ENCODE data around the gene EML1.

Gene EML1

DNA sequence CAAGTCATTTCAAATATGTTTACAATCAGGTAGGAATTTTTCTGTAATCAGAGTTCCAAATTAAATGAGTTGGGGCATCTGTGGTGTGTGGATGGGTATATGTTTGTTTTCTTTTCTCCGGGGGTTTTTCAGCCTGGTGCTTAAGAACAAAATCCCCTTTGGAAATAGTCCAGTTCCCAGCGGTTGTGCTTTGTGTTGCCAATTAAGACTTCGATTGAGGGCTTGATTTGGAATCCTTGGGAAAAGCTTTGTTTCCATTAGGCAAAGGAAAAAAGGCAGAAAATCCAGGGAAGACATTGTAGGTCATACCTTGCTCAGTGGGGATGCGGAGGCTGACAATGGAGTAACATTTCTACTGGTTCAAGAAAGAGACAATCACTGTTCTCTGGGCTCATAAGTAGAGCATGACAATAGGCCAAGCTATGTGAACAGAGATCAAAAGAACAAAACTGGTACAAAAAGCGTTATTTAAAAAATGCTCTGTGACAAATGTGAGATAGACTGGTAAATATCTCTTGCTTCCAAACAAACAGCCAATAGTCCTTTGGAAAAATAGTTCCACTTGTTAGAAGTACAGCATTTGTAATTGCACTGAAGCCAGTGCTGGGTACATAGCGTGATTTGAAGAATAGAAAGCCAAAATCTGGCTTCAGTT is 79.7 kb downstream of the EML1 start:
- in situ Hi-C loops (cut with MboI; ENCODE audit: low sequenced_read_pairs, unreplicated experiment), result no loop called here
- TF ChIP-seq, protein P1, sequence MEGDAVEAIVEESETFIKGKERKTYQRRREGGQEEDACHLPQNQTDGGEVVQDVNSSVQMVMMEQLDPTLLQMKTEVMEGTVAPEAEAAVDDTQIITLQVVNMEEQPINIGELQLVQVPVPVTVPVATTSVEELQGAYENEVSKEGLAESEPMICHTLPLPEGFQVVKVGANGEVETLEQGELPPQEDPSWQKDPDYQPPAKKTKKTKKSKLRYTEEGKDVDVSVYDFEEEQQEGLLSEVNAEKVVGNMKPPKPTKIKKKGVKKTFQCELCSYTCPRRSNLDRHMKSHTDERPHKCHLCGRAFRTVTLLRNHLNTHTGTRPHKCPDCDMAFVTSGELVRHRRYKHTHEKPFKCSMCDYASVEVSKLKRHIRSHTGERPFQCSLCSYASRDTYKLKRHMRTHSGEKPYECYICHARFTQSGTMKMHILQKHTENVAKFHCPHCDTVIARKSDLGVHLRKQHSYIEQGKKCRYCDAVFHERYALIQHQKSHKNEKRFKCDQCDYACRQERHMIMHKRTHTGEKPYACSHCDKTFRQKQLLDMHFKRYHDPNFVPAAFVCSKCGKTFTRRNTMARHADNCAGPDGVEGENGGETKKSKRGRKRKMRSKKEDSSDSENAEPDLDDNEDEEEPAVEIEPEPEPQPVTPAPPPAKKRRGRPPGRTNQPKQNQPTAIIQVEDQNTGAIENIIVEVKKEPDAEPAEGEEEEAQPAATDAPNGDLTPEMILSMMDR (IDR thresholded peaks at IDR 0.05; ENCODE audit: borderline replicate concordance, control extremely low read depth, extremely low read depth, insufficient read depth, missing control alignments), result no peak
- DNase-seq (ENCODE audit: low spot score), result no peak

DNA sequence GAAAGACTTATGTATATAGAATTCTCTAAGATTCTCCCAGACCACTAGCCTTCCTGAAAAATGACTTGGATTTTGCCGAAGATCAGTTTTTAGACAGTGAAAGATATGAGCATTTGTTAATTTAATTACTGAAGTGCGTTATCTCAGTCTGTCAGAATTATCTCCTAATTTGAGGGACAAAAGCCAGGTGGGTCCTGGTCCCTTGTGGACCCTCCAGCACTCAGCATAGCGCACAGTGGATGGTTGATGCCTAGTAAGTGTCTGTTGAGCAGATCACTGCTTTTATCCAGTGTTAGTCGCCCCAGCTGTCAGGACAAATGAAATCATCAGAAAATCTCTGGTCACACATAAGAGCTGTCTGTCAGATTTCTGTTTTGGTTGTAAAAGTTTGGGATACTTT is 80.4 kb downstream of the EML1 start:
- TF ChIP-seq, protein P1 (IDR thresholded peaks at IDR 0.05; ENCODE audit: borderline replicate concordance, control extremely low read depth, extremely low read depth, insufficient read depth, missing control alignments), result no peak
- in situ Hi-C loops (cut with MboI; ENCODE audit: low sequenced_read_pairs, unreplicated experiment), result no loop called here
- DNase-seq (ENCODE audit: low spot score), result no peak

GRCh38 chr14:99874306-99874705 is 81.1 kb downstream of the EML1 start:
- no peak for DNase-seq (ENCODE audit: low spot score)
- in situ Hi-C loops (cut with MboI; ENCODE audit: low sequenced_read_pairs, unreplicated experiment), result no loop called here
- TF ChIP-seq, protein P1 (IDR thresholded peaks at IDR 0.05; ENCODE audit: borderline replicate concordance, control extremely low read depth, extremely low read depth, insufficient read depth, missing control alignments), result no peak

DNA sequence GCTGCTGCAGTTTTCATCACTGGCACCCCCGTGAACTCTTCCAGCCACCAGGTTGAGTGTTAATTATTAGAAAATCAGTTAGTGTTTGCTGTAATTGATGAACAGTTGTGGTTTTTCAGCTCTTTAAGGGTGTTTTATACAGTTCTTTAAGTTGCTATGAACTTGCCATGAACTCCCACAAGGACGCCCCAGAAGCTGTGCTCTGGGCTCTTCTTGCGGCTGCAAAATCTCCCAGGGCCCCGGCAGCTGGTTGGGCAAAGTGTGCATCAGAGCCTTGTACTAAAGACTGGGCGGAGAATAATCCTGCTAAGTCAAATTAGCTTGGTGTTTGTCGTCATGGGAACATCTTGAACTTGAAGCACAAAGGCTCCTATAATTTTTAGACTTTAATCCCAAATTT is 82.2 kb downstream of the EML1 start:
- in situ Hi-C loops (cut with MboI; ENCODE audit: low sequenced_read_pairs, unreplicated experiment), result no loop called here

DNA sequence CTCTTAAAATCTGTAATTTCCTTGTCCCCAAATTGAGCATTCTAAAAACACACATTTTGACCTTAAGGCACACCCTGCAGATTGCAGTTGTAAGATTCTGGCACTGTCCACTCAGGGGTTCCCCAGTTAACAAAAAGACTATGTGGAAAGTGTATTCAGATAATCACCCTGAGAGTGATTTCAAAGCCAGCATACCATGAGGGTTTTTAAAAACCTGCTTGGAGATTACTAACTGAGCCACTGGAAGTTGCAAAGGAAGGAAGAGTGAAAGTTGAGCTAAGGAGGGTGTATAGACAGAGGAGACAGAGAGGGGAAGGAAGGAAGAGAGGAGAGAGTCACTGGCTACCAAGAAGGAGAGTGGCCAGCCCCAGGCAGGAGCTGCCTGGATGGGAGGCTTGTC is 82.6 kb downstream of the EML1 start:
- no peak for DNase-seq (ENCODE audit: low spot score)
- in situ Hi-C loops (cut with MboI; ENCODE audit: low sequenced_read_pairs, unreplicated experiment), result no loop called here
- TF ChIP-seq, protein P1 (IDR thresholded peaks at IDR 0.05; ENCODE audit: borderline replicate concordance, control extremely low read depth, extremely low read depth, insufficient read depth, missing control alignments), result no peak

More for the DNA sequence above, 82.2 kb downstream of the EML1 start:
- DNase-seq (ENCODE audit: low spot score), result no peak
- TF ChIP-seq, protein P1 (IDR thresholded peaks at IDR 0.05; ENCODE audit: borderline replicate concordance, control extremely low read depth, extremely low read depth, insufficient read depth, missing control alignments), result no peak

DNA sequence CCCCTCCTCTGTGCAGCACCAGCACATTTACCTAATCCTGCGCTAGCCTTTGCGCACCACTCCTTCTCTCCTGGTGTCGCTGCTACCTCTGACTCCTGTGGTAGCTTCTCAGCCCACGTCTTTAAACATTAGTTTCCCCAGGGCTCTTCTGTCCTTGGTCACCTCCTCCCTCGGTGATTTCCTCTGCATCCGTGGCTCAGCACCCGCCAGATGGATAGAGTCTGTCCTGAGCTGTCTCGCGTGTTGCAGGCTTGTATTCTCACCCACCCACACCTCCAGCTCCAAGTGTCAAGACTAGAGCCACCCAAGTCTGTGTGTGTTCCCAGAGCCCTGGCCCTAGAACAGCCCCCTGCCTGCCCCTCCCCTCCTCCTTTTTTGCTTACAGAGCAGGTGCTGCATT is 83.2 kb downstream of the EML1 start:
- DNase-seq (ENCODE audit: low spot score), result no peak
- TF ChIP-seq, protein P1 (IDR thresholded peaks at IDR 0.05; ENCODE audit: borderline replicate concordance, control extremely low read depth, extremely low read depth, insufficient read depth, missing control alignments), result no peak
- in situ Hi-C loops (cut with MboI; ENCODE audit: low sequenced_read_pairs, unreplicated experiment), result no loop called here
